Calu3 (cell line): ENCODE data around the gene AGPAT1. TPM values are rescaled to one million over a fixed set of nuclear protein-coding genes. Genes with fewer than 3 reads are reported as not detected.
"Not testable (repeated sequence)": the region's sequence is repeated elsewhere in the genome, so short reads cannot be mapped to it uniquely, and the experiment has no call there.

Experiments
- BruUV-seq: library from RNA; stranded (reverse); fragments of 400-500 nt; replicated peaks from 2 replicates; lab custom pipeline; 2021; lab: Mats Ljungman, UMichigan
- CTCF ChIA-PET: fragments of 300-600 bp; sonication (Branson Sonifier 250); formaldehyde crosslinking; loops from one replicate; lab custom pipeline; 2022; ENCODE audit warnings: antibody characterized with exemption; lab: Charles Lee
- DNase-seq: peaks from one replicate; pipeline ENCODE4 v3.0.0; 2022
- H3K27ac Mint-ChIP-seq: one replicate; pipeline ENCODE4 v1.8.0; 2022; ENCODE audit warnings: mixed read lengths; ENCODE audit not compliant: unreplicated experiment
- H3K27me3 Mint-ChIP-seq: one replicate; pipeline ENCODE4 v1.8.0; 2022; ENCODE audit warnings: mixed read lengths; ENCODE audit not compliant: unreplicated experiment
- H3K36me3 Mint-ChIP-seq: one replicate; pipeline ENCODE4 v1.8.0; 2022; ENCODE audit warnings: mild to moderate bottlenecking, moderate library complexity, mixed read lengths; ENCODE audit not compliant: insufficient read depth, unreplicated experiment
- H3K4me1 Mint-ChIP-seq: one replicate; pipeline ENCODE4 v1.8.0; 2022; ENCODE audit warnings: mild to moderate bottlenecking, low read depth, mixed read lengths; ENCODE audit not compliant: unreplicated experiment
- H3K4me3 Mint-ChIP-seq: one replicate; pipeline ENCODE4 v1.8.0; 2022; ENCODE audit warnings: mild to moderate bottlenecking, low read depth, moderate library complexity, mixed read lengths; ENCODE audit not compliant: unreplicated experiment
- H3K9me3 Mint-ChIP-seq: one replicate; pipeline ENCODE4 v1.8.0; 2022; ENCODE audit warnings: low read depth, mixed read lengths; ENCODE audit not compliant: unreplicated experiment
- intact Hi-C: fragments of 100-400 bp; cut with micrococcal nuclease; formaldehyde crosslinking; loops from one replicate; pipeline ENCODE4 v1.10.0; 2022; ENCODE audit not compliant: unreplicated experiment
- total RNA-seq: library from RNA; stranded (reverse); gene quantifications from 2 replicates; pipeline ENCODE4 v1.2.3, GENCODE V29; 2022
- TF ChIP-seq, protein P1 (sequence below): fragments of 200-600 bp; IDR thresholded peaks from one replicate; pipeline ENCODE4 v1.8.0; 2022; ENCODE audit warnings: antibody characterized with exemption; ENCODE audit not compliant: unreplicated experiment

AGPAT1 gene
- total RNA-seq, 1 experiment from 2014 or later: 138 TPM

DNA sequence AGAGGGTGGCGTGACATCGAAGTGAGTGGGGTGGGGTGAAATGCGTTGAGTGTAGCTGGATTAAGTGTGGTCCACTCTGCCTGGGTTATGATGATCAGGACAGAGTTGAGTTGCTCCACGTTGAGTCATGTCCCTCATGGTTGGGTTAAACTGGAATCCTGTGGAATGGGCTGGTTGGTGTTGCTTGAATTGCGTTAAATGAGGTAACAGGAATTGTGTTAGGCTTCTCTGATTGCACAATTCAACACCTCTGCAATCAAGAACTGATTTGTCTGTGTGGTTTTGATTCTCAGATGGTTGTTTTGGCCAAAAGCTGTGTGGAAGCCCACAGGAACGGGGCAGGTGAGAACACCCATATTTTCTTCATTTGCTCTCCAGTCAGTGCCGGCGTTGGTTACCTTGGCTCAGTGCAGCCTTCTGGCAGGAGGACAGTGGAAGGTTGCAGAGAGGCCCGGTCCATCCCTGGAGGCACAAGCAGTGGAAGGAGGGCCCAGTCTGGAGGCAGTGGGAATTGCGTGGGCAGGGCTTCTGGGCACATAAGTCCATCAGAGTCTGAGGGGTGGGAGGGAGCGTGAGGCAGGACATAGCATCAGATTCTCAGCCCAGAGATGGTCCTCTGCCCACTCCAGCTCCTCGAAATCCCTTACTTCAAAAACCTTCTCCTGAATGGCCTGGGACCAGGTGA is 36.3 kb upstream of the AGPAT1 start:
- no peak for DNase-seq
- Mint-ChIP-seq H3K27ac (no peak overlapping the region), H3K27me3 (peaks cover 80% of the 10 kb centered on the region), H3K4me3 (no peak overlapping the region), H3K36me3 (peaks cover 4% of the 10 kb centered on the region), H3K4me1 (no peaks in the 10 kb centered on the region), H3K9me3 (no peaks in the 10 kb centered on the region)
- intact Hi-C loops: no loop called here
- TF ChIP-seq, protein P1, sequence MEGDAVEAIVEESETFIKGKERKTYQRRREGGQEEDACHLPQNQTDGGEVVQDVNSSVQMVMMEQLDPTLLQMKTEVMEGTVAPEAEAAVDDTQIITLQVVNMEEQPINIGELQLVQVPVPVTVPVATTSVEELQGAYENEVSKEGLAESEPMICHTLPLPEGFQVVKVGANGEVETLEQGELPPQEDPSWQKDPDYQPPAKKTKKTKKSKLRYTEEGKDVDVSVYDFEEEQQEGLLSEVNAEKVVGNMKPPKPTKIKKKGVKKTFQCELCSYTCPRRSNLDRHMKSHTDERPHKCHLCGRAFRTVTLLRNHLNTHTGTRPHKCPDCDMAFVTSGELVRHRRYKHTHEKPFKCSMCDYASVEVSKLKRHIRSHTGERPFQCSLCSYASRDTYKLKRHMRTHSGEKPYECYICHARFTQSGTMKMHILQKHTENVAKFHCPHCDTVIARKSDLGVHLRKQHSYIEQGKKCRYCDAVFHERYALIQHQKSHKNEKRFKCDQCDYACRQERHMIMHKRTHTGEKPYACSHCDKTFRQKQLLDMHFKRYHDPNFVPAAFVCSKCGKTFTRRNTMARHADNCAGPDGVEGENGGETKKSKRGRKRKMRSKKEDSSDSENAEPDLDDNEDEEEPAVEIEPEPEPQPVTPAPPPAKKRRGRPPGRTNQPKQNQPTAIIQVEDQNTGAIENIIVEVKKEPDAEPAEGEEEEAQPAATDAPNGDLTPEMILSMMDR: no peak
- CTCF ChIA-PET: interaction anchor here (0.6 to 1.9 kb wide), 2 partner anchors 17 to 83 kb away, joined by 4 read pairs; no protein-coding TSS in a partner anchor
- BruUV-seq: no TSS peak

GRCh38 chr6:32211432-32211831 is 35.5 kb upstream of the AGPAT1 start:
- CTCF ChIA-PET: interaction anchor here (1.9 kb wide), 1 partner anchor 16 kb away, joined by 4 read pairs; no protein-coding TSS in a partner anchor
- H3K27me3 Mint-ChIP-seq: peaks cover 77% of the 10 kb centered on the region
- H3K27ac Mint-ChIP-seq, DNase-seq, H3K4me1 Mint-ChIP-seq, H3K4me3 Mint-ChIP-seq, intact Hi-C loops, H3K9me3 Mint-ChIP-seq, BruUV-seq, H3K36me3 Mint-ChIP-seq: not testable (repeated sequence)

GRCh38 chr6:32210191-32210601 is 34.3 kb upstream of the AGPAT1 start:
- BruUV-seq: no TSS peak
- H3K27ac Mint-ChIP-seq: no peak overlapping the region

GRCh38 chr6:32208996-32209395 is 33.1 kb upstream of the AGPAT1 start:
- Mint-ChIP-seq H3K36me3 (peaks cover 4% of the 10 kb centered on the region), H3K4me1 (no peaks in the 10 kb centered on the region), H3K27ac (no peak overlapping the region), H3K9me3 (no peaks in the 10 kb centered on the region), H3K27me3 (peaks cover 77% of the 10 kb centered on the region), H3K4me3 (no peak overlapping the region)
- CTCF ChIA-PET: no interaction called here
- TF ChIP-seq, protein P1: no peak
- intact Hi-C loops: no loop called here
- DNase-seq: no peak
- BruUV-seq: no TSS peak

More at GRCh38 chr6:32210191-32210601, 34.3 kb upstream of the AGPAT1 start:
- DNase-seq: no peak
- Mint-ChIP-seq H3K9me3 (no peaks in the 10 kb centered on the region), H3K4me1 (no peaks in the 10 kb centered on the region), H3K36me3 (peaks cover 4% of the 10 kb centered on the region), H3K27me3 (peaks cover 77% of the 10 kb centered on the region), H3K4me3 (no peak overlapping the region)
- intact Hi-C loops: no loop called here
- CTCF ChIA-PET: no interaction called here
- TF ChIP-seq, protein P1: no peak

DNA sequence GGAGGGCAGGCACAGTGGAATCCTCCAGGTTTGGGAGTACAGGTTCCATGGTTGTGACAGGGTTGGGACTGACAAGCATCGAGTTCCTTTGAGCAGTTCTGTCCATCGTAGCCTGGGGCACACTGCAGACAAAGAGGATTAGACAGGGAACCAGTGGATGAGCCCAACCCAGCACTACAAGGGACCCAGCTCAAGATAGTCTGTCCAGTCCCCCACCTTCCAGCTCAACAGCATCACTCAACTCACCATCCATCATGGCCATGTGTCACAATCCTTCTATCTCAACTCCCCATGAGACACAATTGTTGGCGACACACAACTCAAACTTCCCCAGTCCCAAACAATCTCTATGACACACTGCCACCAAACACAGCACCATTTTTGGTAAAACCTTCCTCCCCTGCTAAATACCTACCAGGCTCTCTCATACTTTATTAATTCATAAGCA is 28.4 kb upstream of the AGPAT1 start:
- no peak overlapping the region for H3K4me3 Mint-ChIP-seq
- H3K9me3 Mint-ChIP-seq: no peaks in the 10 kb centered on the region
- intact Hi-C loops: no loop called here
- CTCF ChIA-PET: no interaction called here
- no peak for DNase-seq
- H3K27ac Mint-ChIP-seq: no peak overlapping the region
- BruUV-seq: no TSS peak
- H3K4me1 Mint-ChIP-seq: no peaks in the 10 kb centered on the region
- peaks cover 72% of the 10 kb centered on the region for H3K27me3 Mint-ChIP-seq
- TF ChIP-seq, protein P1: no peak
- no peaks in the 10 kb centered on the region for H3K36me3 Mint-ChIP-seq
